ENCODE results near the gene NFATC4. TPM values are rescaled to one million over a fixed set of nuclear protein-coding genes. Genes with fewer than 3 reads are reported as not detected.

Gene NFATC4
- total RNA-seq, 1 experiment from 2014 or later, result 60.7 TPM

DNA sequence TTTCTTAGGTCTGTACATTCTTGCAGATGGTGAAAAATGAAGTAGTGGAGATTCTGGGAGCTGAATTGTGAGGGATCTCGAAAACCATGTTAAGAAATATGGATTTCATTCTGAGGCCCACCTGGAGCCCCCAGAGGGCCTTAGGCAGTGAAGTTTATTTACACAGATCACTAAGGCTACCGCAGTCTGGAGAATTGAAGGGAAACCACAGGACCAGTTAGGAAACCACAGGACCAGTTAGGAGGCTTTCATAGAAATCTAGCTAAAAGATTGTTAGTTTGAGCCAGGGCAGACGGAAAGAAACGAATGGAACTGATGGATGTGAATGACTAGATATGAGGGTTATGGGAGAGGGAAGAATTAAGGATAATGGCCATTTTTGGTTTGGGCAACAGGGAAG, 54.3 kb downstream of the NFATC4 start:
- no peak for ATAC-seq
- ChIA-PET POLR2A (no interaction called here), CTCF (interaction anchor here (1.9 to 11.4 kb wide), 3 partner anchors 9 to 88 kb away, joined by 4 to 518 read pairs (median 17); partner anchors contain the start of genes ADCY4 and RIPK3)
- TF ChIP-seq, protein P1, sequence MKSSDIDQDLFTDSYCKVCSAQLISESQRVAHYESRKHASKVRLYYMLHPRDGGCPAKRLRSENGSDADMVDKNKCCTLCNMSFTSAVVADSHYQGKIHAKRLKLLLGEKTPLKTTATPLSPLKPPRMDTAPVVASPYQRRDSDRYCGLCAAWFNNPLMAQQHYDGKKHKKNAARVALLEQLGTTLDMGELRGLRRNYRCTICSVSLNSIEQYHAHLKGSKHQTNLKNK (CRISPR knock-in tag; IDR thresholded peaks at IDR 0.05), result no peak
- TF ChIP-seq, protein P2, sequence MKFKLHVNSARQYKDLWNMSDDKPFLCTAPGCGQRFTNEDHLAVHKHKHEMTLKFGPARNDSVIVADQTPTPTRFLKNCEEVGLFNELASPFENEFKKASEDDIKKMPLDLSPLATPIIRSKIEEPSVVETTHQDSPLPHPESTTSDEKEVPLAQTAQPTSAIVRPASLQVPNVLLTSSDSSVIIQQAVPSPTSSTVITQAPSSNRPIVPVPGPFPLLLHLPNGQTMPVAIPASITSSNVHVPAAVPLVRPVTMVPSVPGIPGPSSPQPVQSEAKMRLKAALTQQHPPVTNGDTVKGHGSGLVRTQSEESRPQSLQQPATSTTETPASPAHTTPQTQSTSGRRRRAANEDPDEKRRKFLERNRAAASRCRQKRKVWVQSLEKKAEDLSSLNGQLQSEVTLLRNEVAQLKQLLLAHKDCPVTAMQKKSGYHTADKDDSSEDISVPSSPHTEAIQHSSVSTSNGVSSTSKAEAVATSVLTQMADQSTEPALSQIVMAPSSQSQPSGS (CRISPR knock-in tag; IDR thresholded peaks at IDR 0.05; ENCODE audit: borderline replicate concordance, low read depth), result no peak
- TF ChIP-seq NFE2L1 (CRISPR knock-in tag; IDR thresholded peaks at IDR 0.05), result no peak
- no peak for TF ChIP-seq RORB (CRISPR knock-in tag; IDR thresholded peaks at IDR 0.05)
- TF ChIP-seq ZNF671 (CRISPR knock-in tag; IDR thresholded peaks at IDR 0.05), result no peak
- TF ChIP-seq SP1 (CRISPR knock-in tag; conservative IDR thresholded peaks at IDR 0.05), result no peak
- no peak for TF ChIP-seq ESRRA (CRISPR knock-in tag; IDR thresholded peaks at IDR 0.05; ENCODE audit: borderline replicate concordance)
- TF ChIP-seq, protein P3, sequence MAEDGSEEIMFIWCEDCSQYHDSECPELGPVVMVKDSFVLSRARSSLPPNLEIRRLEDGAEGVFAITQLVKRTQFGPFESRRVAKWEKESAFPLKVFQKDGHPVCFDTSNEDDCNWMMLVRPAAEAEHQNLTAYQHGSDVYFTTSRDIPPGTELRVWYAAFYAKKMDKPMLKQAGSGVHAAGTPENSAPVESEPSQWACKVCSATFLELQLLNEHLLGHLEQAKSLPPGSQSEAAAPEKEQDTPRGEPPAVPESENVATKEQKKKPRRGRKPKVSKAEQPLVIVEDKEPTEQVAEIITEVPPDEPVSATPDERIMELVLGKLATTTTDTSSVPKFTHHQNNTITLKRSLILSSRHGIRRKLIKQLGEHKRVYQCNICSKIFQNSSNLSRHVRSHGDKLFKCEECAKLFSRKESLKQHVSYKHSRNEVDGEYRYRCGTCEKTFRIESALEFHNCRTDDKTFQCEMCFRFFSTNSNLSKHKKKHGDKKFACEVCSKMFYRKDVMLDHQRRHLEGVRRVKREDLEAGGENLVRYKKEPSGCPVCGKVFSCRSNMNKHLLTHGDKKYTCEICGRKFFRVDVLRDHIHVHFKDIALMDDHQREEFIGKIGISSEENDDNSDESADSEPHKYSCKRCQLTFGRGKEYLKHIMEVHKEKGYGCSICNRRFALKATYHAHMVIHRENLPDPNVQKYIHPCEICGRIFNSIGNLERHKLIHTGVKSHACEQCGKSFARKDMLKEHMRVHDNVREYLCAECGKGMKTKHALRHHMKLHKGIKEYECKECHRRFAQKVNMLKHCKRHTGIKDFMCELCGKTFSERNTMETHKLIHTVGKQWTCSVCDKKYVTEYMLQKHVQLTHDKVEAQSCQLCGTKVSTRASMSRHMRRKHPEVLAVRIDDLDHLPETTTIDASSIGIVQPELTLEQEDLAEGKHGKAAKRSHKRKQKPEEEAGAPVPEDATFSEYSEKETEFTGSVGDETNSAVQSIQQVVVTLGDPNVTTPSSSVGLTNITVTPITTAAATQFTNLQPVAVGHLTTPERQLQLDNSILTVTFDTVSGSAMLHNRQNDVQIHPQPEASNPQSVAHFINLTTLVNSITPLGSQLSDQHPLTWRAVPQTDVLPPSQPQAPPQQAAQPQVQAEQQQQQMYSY (CRISPR knock-in tag; IDR thresholded peaks at IDR 0.05), result no peak
- TF ChIP-seq, protein P4, sequence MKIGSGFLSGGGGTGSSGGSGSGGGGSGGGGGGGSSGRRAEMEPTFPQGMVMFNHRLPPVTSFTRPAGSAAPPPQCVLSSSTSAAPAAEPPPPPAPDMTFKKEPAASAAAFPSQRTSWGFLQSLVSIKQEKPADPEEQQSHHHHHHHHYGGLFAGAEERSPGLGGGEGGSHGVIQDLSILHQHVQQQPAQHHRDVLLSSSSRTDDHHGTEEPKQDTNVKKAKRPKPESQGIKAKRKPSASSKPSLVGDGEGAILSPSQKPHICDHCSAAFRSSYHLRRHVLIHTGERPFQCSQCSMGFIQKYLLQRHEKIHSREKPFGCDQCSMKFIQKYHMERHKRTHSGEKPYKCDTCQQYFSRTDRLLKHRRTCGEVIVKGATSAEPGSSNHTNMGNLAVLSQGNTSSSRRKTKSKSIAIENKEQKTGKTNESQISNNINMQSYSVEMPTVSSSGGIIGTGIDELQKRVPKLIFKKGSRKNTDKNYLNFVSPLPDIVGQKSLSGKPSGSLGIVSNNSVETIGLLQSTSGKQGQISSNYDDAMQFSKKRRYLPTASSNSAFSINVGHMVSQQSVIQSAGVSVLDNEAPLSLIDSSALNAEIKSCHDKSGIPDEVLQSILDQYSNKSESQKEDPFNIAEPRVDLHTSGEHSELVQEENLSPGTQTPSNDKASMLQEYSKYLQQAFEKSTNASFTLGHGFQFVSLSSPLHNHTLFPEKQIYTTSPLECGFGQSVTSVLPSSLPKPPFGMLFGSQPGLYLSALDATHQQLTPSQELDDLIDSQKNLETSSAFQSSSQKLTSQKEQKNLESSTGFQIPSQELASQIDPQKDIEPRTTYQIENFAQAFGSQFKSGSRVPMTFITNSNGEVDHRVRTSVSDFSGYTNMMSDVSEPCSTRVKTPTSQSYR (CRISPR knock-in tag; IDR thresholded peaks at IDR 0.05), result no peak
- TF ChIP-seq, protein P5, sequence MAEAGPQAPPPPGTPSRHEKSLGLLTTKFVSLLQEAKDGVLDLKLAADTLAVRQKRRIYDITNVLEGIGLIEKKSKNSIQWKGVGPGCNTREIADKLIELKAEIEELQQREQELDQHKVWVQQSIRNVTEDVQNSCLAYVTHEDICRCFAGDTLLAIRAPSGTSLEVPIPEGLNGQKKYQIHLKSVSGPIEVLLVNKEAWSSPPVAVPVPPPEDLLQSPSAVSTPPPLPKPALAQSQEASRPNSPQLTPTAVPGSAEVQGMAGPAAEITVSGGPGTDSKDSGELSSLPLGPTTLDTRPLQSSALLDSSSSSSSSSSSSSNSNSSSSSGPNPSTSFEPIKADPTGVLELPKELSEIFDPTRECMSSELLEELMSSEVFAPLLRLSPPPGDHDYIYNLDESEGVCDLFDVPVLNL (CRISPR knock-in tag; IDR thresholded peaks at IDR 0.05; ENCODE audit: borderline replicate concordance, low read depth), result no peak
- TF ChIP-seq, protein P6, sequence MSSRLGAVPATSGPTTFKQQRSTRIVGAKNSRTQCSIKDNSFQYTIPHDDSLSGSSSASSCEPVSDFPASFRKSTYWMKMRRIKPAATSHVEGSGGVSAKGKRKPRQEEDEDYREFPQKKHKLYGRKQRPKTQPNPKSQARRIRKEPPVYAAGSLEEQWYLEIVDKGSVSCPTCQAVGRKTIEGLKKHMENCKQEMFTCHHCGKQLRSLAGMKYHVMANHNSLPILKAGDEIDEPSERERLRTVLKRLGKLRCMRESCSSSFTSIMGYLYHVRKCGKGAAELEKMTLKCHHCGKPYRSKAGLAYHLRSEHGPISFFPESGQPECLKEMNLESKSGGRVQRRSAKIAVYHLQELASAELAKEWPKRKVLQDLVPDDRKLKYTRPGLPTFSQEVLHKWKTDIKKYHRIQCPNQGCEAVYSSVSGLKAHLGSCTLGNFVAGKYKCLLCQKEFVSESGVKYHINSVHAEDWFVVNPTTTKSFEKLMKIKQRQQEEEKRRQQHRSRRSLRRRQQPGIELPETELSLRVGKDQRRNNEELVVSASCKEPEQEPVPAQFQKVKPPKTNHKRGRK (CRISPR knock-in tag; IDR thresholded peaks at IDR 0.05; ENCODE audit: borderline replicate concordance), result no peak
- no peak for TF ChIP-seq ZBTB21 (CRISPR knock-in tag; IDR thresholded peaks at IDR 0.05; ENCODE audit: borderline replicate concordance)
- no peak for TF ChIP-seq ZNF138 (CRISPR knock-in tag; conservative IDR thresholded peaks at IDR 0.05)
- no peak for TF ChIP-seq ELF4 (CRISPR knock-in tag; IDR thresholded peaks at IDR 0.05; ENCODE audit: low read depth)
- no peak for TF ChIP-seq FOXJ3 (CRISPR knock-in tag; IDR thresholded peaks at IDR 0.05; ENCODE audit: borderline replicate concordance)
- TF ChIP-seq, protein P7, sequence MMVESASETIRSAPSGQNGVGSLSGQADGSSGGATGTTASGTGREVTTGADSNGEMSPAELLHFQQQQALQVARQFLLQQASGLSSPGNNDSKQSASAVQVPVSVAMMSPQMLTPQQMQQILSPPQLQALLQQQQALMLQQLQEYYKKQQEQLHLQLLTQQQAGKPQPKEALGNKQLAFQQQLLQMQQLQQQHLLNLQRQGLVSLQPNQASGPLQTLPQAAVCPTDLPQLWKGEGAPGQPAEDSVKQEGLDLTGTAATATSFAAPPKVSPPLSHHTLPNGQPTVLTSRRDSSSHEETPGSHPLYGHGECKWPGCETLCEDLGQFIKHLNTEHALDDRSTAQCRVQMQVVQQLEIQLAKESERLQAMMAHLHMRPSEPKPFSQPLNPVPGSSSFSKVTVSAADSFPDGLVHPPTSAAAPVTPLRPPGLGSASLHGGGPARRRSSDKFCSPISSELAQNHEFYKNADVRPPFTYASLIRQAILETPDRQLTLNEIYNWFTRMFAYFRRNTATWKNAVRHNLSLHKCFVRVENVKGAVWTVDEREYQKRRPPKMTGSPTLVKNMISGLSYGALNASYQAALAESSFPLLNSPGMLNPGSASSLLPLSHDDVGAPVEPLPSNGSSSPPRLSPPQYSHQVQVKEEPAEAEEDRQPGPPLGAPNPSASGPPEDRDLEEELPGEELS (CRISPR knock-in tag; IDR thresholded peaks at IDR 0.05), result no peak
- no peak for TF ChIP-seq IRF2 (CRISPR knock-in tag; IDR thresholded peaks at IDR 0.05; ENCODE audit: borderline replicate concordance, low read depth)
- TF ChIP-seq, protein P8, sequence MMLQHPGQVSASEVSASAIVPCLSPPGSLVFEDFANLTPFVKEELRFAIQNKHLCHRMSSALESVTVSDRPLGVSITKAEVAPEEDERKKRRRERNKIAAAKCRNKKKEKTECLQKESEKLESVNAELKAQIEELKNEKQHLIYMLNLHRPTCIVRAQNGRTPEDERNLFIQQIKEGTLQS (CRISPR knock-in tag; conservative IDR thresholded peaks at IDR 0.05), result no peak
- no peak for TF ChIP-seq CREB1 (CRISPR knock-in tag; IDR thresholded peaks at IDR 0.05)
- H3K4me1 Mint-ChIP-seq, result peaks cover 8% of the 10 kb centered on the region
- H3K27me3 Mint-ChIP-seq (ENCODE audit: low read depth), result peaks cover 36% of the 10 kb centered on the region
- no peak for DNase-seq (ENCODE audit: low spot score)
- H3K27ac Mint-ChIP-seq, result no peak overlapping the region
- H3K36me3 Mint-ChIP-seq, result no peaks in the 10 kb centered on the region
- H3K9me3 Mint-ChIP-seq, result no peaks in the 10 kb centered on the region
- no peak overlapping the region for H3K4me3 Mint-ChIP-seq
